ENCODE measurements around the gene CIC. TPM values are rescaled to one million over a fixed set of nuclear protein-coding genes. Genes with fewer than 3 reads are reported as not detected.
"Not testable (repeated sequence)": the region's sequence is repeated elsewhere in the genome, so short reads cannot be mapped to it uniquely, and the experiment has no call there.

CIC gene
- total RNA-seq, 4 donors from 2014 or later, result 25.1 to 54.9 (median 27.9) TPM

GRCh38 chr19:42255766-42256745, 13.0 kb upstream of the CIC start:
- Histone ChIP-seq H3K9me3 (no peaks in the 10 kb centered on the region), H3K27ac (peak overlapping the region; percentile 97 to 100 (median 100)), H3K4me1 (peaks cover 20 to 46% (median 34%) of the 10 kb centered on the region in 3 donors), H3K27me3 (no peaks in the 10 kb centered on the region), H3K4me3 (peak overlapping the region; percentile 91 to 99 (median 96)), H3K36me3 (no peaks in the 10 kb centered on the region)
- 5 to 7% methylated on average over 28 to 32 of the region's 38 CpGs for WGBS, 2 donors
- DNase-seq, result no peak
- no peak for TF ChIP-seq CTCF (IDR thresholded peaks at IDR 0.05)
- no peak for TF ChIP-seq POLR2A (IDR thresholded peaks at IDR 0.05)
- intact Hi-C loops (cut with DNase I), result no loop called here

GRCh38 chr19:42257842-42258241, 11.2 kb upstream of the CIC start:
- peaks cover 2 to 28% (median 16%) of the 10 kb centered on the region in 3 donors for H3K4me1 ChIP-seq
- WGBS, 2 donors, result 81 to 83% methylated on average over 3 of the region's 3 CpGs
- H3K9me3 ChIP-seq; H3K27me3 ChIP-seq; DNase-seq; H3K4me3 ChIP-seq; intact Hi-C loops (cut with DNase I); H3K27ac ChIP-seq; H3K36me3 ChIP-seq: not testable (repeated sequence)

DNA sequence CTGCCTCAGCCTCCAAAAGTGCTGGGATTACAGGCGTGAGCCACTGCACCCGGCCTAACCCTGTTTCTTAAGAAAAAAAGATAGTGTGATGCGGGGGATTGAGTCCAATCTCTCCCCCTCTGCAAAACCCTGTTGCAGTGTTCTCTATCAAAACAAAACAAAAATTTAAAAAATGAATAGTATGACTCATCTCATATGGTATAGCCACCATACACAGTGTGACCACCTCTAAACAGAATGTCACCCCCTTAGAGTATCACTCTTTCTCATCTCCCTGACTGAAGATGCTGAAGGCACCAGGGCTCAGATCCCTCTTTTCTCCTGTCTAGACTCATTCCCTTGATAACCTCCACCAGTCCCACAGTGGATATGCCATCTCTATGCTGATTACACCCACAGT, 7.3 kb upstream of the CIC start:
- intact Hi-C loops (cut with DNase I), result no loop called here
- H3K4me3 ChIP-seq, result no peak overlapping the region
- TF ChIP-seq CTCF (IDR thresholded peaks at IDR 0.05) (no peak), POLR2A (IDR thresholded peaks at IDR 0.05) (no peak)
- DNase-seq, result no peak
- no peaks in the 10 kb centered on the region for H3K27me3 ChIP-seq
- H3K27ac ChIP-seq, result no peak overlapping the region
- H3K36me3 ChIP-seq, result no peaks in the 10 kb centered on the region
- H3K4me1 ChIP-seq, result peaks cover 0 to 4% (median under 1%) of the 10 kb centered on the region in 3 donors
- WGBS, 2 donors, result 93 to 94% methylated on average over 3 of the region's 3 CpGs
- H3K9me3 ChIP-seq, result no peaks in the 10 kb centered on the region

DNA sequence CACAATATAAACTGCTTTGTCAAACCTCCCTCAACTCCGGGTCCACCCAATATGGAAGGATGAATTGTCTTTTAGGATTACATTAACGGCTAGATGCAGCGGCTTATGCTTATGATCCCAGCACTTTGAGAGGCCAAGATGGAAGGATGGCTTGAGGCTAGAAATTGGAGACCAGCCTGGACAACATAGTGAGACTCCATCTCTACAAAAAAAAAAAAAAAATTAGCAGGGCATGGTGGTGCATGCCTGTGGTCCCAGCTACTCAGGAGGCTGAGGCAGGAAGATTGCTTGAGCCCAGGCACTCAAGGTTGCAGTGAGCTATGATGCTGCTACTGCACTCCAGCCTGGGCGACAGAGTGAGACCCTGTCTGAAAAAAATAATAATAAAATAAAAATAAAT, 2.9 kb upstream of the CIC start:
- H3K36me3 ChIP-seq; intact Hi-C loops (cut with DNase I); H3K9me3 ChIP-seq; H3K4me3 ChIP-seq; H3K27ac ChIP-seq; DNase-seq; H3K27me3 ChIP-seq: not testable (repeated sequence)
- peaks cover 19 to 26% (median 20%) of the 10 kb centered on the region in 3 donors for H3K4me1 ChIP-seq
- WGBS, 2 donors, result 75 to 95% methylated on average over 2 to 4 of the region's 4 CpGs

GRCh38 chr19:42266928-42267603, 2.0 kb upstream of the CIC start:
- WGBS, 2 donors, result 88 to 91% methylated on average over 24 to 25 of the region's 25 CpGs
- not testable (repeated sequence) for DNase-seq

GRCh38 chr19:42267644-42268141, 1.4 kb upstream of the CIC start:
- peaks cover 22 to 41% (median 28%) of the 10 kb centered on the region in 3 donors for H3K4me1 ChIP-seq
- H3K27me3 ChIP-seq, result no peaks in the 10 kb centered on the region
- peak overlapping the region; percentile 61 to 98 (median 70) for H3K4me3 ChIP-seq
- no peaks in the 10 kb centered on the region for H3K9me3 ChIP-seq
- peak in 1 of 6 experiments; percentile 10 for TF ChIP-seq CTCF (IDR thresholded peaks at IDR 0.05)
- no peak for TF ChIP-seq POLR2A (IDR thresholded peaks at IDR 0.05)
- intact Hi-C loops (cut with DNase I), result no loop called here
- 6 to 11% methylated on average over 12 to 13 of the region's 13 CpGs for WGBS, 2 donors
- no peak for DNase-seq
- H3K27ac ChIP-seq, result peak overlapping the region; percentile 97 to 100 (median 98)
- peaks cover 9 to 11% (median 9%) of the 10 kb centered on the region in 3 donors for H3K36me3 ChIP-seq

More at GRCh38 chr19:42266928-42267603, 2.0 kb upstream of the CIC start:
- H3K27me3 ChIP-seq; H3K36me3 ChIP-seq; intact Hi-C loops (cut with DNase I); H3K4me3 ChIP-seq; H3K9me3 ChIP-seq: not testable (repeated sequence)
- H3K4me1 ChIP-seq, result peaks cover 22 to 35% (median 28%) of the 10 kb centered on the region in 3 donors
- H3K27ac ChIP-seq, result peak overlapping the region in 1 of 4 donors; percentile 99

All from esophagus squamous epithelium (tissue), 5 donors.